HG03469 (cell line): ENCODE results near the gene IL1RL1.
"Not testable (repeated sequence)": the region's sequence is repeated elsewhere in the genome, so short reads cannot be mapped to it uniquely, and the experiment has no call there.

Experiments used
- ATAC-seq: cut with Tn5 transposase; IDR thresholded peaks from one replicate; pipeline ENCODE4 v1.9.1; 2021; ENCODE audit warnings: mild to moderate bottlenecking, moderate library complexity, moderate number of reproducible peaks; ENCODE audit not compliant: unreplicated experiment

IL1RL1 gene

DNA sequence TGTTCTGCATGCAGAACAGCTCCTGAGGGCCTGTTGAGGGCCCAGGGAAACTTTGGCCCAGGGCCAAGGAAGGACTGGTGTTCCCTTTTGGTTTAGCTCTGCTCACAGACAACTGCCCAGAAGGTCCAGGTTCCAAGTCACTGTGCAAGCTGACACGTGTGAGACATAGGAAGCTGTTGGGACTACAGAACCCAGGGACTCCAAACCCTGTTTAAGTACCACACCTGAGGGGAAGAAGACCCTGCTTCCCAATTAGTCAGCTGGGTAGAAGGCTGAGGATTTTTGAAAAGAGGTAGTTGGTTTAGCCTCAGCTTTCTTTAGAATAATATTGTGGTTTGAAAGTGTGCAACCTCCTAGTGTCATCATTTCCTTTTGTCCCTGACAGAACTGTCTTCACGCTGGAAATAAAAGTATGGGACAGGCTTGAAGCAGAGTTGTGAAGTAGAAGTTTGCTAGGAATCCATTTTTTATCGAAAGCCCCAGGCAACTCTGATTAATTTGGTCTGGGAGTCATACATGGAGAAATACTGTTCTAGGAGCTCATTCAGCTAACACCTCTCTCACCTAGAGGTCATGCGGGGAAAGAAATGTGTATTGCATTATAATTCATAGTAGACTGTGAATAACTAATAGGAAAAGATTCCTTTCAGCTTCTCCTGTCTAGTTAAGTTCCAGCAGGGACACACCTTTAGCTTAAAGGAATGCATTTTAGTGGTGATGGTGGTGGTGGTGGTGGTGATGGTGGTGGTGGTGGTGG is 19.9 kb upstream of the IL1RL1 start:
- no peak for ATAC-seq

DNA sequence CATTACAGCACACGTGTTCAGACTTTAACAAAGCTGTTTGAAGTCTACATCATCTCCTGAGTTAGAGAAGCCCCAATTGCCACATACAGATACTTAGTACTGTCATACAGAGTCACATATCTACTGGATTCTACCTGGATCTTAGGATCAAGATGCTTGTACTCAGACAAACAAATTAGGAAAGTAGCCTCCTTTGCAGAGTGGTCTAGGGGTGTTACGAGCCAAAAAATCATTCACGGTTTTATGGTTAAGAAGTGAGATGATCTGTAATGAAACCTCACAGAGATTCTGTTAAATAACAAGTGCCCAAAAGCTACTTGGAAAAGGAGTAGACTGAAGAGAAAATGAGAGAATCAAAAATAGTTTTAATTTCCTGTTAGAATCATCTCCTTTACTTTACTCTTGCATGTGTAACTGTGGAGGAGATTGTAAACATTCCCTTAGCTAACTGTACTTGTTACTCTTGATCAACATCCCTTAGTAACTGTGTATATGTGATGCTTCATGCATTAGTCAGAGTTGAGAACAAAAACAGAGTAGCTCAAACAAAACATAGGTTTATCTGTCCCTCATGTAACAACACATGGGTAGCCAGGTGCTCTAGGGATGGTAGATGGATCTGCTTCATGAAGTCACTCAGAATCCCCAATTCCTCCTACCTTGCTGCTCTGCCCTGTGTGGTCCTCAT is 16.4 kb upstream of the IL1RL1 start:
- ATAC-seq: no peak

DNA sequence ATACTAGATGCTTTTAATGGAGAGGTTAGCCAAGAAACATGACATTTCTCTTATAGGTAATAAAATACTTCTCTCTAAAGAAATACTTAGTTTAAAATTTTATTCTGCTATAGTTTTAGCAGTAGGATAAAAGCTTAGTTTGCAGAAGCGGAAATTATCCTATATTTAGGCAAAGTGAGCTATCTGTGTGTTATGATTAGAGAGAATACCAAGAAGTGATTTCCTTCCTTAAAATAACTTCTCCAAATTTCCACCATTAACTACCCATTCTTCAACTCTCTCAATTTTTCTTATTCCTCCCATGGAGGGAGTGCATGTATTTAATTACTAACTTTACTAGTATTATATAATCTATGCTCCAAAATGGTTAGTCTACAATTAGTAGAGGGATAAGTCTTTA is 15.8 kb upstream of the IL1RL1 start:
- ATAC-seq: no peak

DNA sequence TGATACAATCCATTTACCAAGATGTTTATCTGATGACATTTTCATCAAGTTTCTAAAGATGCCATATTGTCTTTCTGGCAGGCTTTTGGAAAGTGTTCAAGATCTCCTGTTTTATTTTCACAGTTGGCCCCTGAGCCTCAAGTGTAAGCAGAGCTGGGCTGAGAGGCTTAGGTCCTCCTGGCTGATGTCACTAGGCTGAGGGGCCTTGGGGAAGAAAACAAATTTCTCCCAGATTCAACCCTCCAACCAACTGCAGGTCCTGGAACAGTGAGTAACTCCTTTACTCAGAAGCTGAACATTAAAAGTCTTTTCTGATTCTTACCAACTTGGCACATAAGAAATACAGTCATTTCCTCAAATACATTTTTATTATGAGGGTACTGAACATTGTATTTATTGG is 14.9 kb upstream of the IL1RL1 start:
- no peak for ATAC-seq

DNA sequence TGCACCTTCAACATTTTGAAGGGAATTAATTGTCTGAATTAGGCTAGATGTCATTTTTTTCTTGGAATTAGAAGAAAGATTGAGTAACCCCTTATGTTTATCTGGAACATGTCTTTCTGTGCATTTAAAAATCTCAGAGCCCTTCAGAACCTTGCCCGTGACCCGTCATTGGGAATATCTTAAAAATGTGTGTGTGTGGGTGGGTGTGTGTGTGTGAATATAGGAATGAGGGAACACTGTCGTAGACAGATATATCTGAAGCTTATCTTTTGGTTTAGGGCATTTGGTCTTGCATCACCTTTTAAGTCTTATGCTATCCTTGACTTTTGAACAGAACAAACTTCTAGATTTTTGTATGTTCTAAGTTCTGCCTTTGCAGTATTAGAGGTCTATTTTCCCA is 13.5 kb upstream of the IL1RL1 start:
- ATAC-seq: no peak

DNA sequence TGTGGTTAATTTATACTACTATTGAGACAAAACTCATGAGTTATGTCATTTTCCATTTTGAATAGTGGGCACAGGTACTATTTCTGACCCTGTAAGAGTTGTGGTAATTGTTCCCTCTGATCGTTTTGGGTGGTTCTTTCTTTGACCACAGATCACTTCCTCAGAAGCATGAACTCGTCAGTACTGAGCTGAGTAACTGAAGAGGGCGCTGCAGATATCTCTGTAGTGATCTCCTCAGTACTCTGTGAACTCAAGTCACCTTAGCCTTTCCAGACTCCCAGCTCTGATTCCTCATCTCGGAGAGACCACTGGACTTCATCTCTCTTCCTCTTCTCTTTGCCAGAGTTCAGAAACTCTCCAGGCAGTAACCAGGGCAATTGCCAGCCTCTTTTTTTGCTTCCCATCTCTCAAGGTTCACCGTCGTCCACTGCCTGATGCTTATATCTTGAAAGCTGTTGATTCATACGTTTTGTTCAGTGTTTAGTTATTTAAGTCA is 9.4 kb upstream of the IL1RL1 start:
- ATAC-seq: peak; percentile 90

DNA sequence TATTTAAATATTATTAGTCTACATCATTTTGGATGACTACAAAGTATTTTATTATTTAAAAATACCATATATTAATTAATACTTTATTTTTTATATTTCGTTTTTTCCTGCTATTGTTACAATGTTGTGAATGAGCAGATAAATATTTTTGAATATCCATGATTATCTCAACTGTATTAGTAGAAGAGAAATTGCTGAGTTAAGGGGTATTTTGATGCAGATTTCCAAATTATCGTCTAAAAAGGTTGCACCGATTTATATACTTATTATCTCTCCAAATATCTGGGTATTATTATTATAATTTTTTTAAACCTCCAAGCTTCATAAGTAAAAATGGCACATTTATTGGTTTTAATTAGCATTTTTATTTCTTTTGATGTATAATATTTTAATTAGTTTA is 8.9 kb upstream of the IL1RL1 start:
- ATAC-seq: no peak

DNA sequence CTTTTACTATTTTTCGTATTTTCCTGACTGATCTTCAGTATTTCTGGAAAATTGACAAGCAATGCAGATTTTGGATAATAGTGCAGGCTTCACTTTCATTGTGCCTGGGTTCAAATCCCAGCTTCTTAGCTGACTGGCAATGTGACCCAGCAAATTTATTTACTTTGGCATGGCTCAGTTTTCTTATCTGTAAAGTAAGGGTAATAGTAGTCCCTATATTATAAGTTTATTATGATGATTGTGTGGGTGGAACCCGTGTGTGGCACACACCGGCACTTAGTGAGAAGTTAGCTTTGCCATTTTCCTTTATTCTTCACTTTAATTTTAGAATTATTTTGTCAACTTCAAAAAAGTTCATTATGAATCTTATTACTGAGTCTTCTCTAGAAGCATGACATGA is 7.8 kb upstream of the IL1RL1 start:
- ATAC-seq: no peak

DNA sequence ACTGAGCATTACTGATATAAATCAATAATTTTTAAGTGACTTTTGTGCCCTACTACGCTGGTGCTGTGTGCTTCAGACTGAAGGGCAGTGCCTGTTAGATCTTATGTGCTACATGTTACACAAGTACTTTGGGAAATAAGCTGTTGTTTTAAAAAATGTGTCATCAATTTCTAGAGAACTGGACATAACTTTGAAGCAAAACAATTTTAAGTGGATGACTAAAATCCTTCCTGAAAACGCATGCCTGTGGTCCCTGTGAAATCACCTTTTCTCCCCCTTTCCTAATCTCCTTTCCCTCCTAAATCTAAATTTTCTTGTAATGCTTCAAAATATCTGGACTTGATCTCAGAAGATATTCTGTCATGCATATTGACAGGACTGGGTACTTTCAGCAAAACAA is 7.1 kb upstream of the IL1RL1 start:
- no peak for ATAC-seq

DNA sequence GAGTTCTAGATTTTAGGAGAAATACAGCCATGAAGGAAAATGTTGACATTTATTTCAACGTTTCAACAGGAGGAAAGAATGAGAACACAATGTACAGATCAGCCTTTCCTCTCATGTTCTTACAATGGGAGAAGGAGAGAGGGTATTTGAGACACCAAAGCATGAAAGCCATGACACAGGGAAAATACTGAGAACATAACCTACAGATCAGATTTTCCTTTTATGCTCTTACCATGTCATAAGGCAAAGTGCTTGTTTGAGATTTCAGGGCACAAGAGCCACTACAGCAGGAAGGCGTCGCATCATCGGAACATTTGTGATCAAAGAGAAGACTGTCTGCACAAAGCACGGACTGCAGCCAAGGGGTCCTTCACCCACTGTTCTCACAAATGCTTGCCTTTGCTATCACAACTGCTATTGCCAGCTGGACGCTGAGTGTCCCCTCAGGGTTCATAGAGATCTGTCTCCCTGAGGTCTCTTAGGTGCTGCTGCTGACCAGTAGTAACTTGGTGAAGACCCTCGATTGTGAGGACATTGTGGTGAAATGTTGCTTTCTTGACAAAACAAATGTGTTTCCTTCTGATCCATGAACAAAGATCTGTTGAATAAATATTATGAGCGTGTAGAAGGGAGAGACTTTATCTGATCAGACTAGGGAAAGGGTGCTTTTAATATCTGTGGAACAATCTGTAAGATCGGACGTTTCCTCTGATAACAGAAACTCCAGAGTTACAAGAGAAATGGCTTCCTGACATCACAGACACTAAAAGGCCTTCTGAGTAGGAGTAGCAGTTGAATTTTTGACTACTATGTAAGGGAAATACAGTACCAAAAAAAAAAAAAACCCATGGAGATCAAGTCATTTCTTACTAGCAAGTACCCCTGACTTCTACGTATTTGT is 6.4 kb upstream of the IL1RL1 start:
- ATAC-seq: no peak

DNA sequence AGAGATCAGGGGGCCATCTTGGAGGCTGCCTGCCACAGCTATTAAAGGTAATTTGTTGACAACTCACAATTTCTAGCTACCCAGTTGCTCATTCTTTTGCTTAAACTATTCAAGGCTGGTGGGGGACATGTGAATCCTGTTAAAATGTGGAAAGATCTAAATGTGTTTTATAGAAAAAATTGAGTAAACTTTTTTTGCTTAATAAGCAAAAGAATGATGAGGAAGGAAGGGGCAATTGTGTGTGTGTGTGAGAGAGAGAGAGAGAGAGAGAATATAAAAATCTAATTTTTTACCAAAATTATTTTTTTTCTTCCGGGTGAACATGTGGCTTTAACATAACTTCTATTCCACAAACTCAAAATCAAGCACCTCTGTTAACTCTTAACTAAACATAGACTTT is 5.2 kb upstream of the IL1RL1 start:
- no peak for ATAC-seq

DNA sequence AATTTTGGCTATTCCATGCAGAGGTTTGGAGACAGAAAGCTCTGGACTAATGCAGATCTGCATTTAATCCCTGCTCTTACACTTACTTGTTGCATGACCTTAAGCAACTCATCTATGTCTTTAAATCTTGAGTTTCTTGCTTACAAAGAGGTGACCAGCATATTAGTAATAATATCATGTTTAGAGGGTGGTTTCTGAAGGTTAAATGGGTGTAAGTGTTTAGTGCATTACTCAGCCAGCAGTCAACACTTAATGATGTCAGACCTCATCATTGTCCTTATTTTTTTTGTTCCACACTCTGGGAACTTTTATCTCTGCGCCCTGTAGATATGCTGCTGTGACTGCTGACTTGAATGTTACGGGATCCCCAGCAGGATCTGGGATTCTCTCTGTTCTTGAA is 1.7 kb downstream of the IL1RL1 start:
- ATAC-seq: no peak

DNA sequence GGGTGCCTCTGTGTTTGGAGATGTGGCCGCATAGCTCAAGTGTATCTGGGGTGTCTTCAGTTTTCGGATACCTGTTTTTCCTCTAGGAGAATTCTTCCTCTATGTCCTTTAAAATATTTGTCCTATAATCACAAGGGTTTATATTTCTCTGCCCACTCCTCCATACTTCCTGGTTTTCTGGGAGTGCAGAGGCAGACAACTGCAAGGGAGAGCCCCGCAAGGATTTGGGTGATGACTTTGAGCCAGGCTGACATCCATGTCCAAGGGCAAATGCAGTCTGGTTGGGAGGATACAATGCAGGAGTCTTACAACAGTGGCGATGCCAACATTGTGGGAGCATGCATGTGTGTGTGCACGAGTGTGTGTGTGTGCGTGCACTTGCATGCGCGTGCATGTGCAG is 2.1 kb downstream of the IL1RL1 start:
- ATAC-seq: no peak

DNA sequence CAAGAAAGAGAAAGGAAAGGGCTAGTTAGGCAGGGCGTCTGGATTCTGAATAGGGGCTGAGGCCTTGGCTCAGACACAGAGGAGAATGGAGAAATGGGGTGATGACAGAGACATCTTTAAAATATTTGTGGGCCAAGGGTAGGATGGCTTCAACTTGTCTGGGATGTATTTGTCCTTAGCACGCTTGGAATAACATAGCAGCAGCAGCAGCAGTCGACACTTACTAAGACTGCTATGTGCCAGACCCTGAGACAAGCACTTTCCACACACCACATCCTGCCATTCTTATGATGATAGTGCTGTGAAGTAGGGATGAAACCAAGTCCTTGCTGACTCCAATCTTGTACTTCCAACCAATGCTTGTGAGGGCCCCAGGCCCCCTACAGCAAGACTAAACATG is 2.6 kb downstream of the IL1RL1 start:
- no peak for ATAC-seq

DNA sequence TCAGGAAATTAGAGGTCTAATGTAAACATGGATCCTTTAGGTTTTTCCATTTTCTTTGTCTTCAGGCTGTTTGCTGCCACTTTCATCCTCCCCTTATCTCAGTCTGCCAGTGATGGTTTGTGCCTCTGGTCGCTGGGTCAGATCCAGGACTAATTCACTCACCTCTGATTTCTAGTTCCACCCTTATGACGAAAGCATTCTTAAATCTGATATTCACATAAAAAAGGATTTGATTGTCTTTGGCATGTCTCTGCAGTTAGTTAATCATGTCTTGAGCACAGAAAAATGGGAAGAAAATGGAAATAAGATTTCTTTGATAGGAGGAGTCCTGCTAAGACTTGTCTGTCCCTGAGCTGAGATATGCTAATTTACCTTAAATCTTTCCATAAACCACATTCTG is 4.6 kb downstream of the IL1RL1 start:
- ATAC-seq: no peak

DNA sequence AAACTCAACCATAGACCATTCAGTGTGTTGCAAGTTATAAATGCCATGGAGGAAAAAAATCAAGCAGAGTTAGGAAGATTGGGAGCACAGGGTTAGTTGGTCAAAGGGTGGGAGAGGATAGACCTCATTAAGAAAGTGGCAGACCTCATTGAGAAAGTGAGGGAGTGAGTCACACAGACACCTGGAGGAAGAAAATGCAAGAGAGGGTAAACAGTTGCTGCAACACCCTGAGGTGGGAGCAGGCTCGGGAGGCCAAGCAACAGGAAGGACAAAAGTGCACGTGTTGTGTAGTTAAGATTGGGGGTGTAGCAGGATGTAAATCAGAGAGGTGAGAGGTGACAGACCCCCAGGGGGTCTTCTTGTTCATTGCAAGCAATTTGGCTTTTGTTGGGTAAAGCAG is 6.4 kb downstream of the IL1RL1 start:
- no peak for ATAC-seq

DNA sequence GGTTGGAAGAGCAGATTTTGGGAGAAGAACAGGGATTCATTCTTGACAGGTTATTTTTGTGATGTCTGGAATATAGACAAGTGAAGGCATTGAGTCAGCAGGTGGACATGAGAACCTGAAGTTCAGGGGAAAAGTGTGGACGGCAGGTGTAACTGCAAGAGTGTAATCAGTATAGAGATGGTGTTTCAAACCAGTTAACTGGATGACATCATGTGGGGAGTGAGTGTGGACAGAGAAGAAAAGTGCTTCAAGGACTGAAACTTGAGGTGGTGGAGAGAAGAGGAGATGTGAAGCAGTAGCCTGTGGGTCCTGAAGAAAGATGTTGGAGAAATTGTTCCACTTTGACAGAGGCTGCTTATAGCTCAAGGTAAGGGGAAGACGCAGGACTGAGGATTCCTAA is 7.1 kb downstream of the IL1RL1 start:
- ATAC-seq: no peak

DNA sequence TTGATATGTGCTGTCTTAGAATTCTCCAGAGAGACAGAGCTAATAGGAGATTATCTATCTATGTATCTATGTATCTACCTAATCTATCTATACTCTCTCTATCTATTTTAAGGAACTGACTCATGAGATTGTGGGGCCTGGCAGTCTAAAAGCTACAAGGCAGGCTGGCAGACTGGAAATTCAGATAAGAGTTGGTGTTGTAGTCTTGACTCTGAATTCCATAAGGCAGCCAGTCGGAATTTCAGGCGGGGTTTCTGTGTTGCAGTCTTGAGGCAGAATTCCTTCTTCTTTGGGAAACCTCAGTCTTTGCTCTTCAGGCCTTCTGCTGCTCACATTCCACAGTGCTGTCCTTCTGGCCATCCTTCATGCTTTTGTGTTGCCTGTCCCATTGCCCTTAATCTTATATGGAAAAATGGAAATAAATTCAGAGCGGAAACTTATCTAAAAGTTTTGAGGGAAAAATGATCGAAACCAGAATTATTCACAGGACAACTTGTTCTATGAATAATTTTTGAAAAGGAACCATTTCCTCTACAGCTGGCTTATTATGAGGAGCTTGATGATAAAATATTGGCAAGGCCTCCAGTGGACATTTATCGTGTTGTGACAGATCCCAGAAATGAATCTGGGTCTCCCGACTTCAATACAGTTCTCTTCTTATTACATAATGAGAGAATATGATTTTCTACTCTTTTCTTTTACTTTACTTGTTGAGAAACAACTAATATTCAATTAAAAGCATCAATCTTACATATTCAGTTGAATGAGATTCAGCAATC is 10.8 kb downstream of the IL1RL1 start:
- ATAC-seq: no peak

DNA sequence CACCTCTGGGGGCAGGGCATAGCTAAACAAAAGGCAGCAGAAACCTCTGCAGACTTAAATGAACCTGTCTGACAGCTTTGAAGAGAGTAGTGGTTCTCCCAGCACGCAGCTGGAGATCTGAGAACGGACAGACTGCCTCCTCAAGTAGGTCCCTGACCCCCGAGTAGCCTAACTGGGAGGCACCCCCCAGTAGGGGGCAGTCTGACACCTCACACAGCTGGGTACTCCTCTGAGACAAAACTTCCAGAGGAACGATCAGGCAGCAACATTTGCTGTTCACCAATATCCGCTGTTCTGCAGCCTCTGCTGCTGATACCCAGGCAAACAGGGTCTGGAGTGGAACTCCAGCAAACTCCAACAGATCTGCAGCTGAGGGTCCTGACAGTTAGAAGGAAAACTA is 13.6 kb downstream of the IL1RL1 start:
- ATAC-seq: not testable (repeated sequence)

DNA sequence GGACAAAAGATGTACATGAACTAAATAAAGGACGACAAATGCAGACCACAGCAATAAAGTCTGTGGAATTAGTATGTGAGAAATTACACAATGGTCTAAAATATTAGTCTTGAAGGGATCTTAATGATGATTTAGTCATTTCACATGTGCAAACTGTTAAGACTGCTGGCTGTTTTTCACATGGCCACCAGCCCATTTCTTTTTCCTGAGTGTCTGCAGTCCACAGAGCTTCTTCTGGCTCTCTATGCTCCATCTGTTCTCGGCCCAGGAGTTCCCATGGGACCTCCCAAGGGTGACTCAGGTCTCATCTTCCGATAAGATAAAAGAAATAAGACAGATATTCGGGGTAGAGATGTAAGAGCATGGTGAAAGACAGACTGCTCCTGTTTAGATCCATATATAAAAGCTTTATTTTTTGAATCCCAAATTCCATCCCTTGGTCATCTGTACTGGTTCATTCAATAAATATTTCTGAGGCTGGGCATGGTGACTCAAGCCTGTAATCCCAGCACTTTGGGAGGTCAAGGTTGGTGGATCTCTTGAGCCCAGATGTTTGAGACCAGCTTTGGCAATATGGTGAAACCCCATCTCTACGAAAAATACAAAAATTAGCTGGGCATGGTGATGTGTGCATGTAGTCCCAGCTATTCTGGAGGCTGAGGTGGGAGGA is 20.1 kb downstream of the IL1RL1 start:
- no peak for ATAC-seq
